VCaP (cell line): ENCODE data around the gene MAN1C1.

Experiments used
- H3K27ac ChIP-seq: fragments of 450-650 bp; 2 replicates; pipeline ENCODE4 v1.5.1; 2017
- TF ChIP-seq, protein P1 (sequence below): fragments of 450-650 bp; conservative IDR thresholded peaks from 2 replicates; pipeline ENCODE4 v1.5.1; 2017; ENCODE audit warnings: mild to moderate bottlenecking, moderate library complexity

MAN1C1 gene

DNA sequence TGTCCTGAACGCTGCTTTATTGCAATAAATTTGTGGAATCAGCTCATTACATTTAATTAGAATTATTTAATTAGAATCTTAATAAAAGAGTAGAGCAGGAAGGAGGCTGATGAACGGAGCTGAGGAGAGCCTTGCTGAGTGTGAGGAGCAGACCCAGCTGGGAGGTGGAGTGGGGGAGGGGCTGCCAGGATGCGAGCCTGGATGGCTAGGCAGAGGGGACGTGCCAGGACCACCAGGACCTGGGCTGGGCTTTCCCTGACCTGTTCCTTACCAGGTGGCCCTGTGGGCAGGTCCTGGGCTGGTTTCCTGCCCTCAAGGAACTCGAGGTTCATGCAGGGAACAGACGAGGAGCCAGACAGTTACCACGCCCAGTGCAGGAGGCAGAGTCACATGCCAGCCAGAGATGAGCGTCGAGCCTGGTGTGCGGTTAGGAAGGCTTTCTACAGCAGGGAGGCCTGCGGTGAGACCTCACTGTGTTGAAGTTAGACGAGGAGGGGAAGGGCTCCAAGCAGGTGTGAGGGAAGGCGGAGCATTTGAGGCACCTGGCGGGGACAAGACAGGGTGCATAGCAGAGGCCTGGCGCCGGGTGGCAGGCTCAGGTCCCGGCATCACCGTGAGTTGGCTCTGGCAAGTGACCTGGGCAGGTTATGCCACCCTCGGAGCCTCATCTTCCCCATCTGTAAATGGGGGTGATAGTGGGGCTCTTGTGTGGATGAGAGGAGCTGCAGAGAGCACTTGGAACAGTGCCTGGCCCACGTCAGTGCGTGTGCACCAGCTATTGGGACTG lies 39.3 kb upstream of the MAN1C1 start:
- H3K27ac ChIP-seq = no peak overlapping the region
- TF ChIP-seq, protein P1, sequence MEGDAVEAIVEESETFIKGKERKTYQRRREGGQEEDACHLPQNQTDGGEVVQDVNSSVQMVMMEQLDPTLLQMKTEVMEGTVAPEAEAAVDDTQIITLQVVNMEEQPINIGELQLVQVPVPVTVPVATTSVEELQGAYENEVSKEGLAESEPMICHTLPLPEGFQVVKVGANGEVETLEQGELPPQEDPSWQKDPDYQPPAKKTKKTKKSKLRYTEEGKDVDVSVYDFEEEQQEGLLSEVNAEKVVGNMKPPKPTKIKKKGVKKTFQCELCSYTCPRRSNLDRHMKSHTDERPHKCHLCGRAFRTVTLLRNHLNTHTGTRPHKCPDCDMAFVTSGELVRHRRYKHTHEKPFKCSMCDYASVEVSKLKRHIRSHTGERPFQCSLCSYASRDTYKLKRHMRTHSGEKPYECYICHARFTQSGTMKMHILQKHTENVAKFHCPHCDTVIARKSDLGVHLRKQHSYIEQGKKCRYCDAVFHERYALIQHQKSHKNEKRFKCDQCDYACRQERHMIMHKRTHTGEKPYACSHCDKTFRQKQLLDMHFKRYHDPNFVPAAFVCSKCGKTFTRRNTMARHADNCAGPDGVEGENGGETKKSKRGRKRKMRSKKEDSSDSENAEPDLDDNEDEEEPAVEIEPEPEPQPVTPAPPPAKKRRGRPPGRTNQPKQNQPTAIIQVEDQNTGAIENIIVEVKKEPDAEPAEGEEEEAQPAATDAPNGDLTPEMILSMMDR = no peak

DNA sequence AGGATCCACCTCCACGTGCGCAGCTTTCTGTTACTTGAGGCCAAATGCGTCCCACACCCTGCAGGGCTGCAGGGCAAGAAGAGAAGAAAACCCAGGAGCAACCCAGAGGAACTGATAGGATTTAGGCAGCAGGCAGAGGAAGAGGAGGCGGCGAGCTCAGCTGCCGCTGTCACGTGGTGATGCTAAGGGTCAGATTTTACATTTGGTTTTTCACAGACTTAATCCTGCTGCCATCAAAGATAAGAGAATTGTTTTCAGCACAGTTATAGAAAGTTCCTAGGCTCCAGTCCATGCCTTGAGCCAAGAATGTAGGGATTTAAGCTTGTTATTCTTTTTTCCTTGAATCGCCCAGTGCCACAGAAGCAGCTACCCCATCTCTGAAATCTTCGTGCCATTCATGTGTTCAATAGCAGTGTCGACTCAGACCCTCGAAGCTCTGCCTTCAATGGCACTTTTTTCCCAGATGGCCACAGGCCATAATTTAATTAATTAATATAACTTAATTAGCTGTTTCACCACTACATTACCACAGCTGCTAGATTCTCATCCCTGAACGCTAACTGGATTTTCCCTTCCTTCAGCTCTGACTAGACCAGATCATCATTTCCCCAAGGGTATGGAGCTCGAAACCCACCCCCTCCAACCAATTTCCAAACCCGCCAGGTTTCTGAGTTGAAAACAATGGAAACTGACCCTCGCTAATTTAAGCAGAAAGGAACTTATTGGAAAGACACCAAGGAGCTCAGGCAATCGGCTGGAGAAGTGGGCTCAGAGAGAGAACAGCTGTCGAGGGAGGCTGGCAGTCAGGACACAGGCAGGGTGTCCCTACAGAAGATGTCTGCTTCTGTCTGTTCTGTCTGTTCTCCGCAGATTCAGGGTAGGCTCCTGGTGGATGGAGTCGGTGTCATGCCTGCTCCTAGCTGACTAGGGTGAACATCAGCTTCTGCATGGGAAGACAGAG lies 37.0 kb upstream of the MAN1C1 start:
- TF ChIP-seq, protein P1 = no peak
- no peak overlapping the region for H3K27ac ChIP-seq

DNA sequence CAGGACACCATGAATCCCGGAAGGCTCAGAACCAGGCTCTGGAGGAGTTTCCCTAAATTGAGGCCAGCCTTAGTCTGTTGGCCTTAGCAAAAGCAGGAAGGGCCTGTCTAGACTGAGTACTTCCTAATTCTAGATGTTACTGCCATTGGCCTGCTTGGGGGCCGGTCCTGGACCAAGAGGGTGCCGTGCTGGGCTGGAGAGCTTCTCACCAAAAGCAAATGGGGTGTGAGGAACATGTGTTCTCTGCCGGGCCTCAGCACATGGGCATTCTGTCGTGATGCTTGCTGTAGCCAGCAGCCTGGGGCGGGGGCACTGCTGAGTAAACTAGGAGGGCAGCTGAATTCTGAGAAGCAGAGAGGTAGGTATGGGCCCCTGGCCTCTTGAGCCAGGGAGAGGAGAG lies 35.7 kb upstream of the MAN1C1 start:
- TF ChIP-seq, protein P1 = no peak
- H3K27ac ChIP-seq = no peak overlapping the region

DNA sequence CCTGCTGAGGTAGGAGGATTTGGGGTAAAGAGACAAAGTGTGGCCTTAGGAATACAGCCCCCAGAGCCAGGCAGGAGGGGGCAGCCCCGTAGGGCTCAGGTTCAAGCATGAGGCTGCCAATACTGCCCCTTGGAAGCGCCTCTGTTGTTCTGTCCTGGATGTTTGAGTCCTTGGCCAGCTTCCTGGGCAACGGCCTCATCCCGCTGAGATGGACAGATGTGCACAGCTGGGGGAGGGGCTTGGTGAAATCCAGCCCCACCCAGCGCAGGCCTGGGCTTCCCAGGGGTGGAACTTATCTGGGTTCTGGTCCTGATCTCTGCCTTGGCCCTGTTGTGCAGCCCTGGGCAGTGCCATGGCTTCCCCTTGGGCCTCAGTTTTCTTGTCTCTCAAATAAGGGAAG lies 34.8 kb upstream of the MAN1C1 start:
- no peak overlapping the region for H3K27ac ChIP-seq
- TF ChIP-seq, protein P1 = no peak

DNA sequence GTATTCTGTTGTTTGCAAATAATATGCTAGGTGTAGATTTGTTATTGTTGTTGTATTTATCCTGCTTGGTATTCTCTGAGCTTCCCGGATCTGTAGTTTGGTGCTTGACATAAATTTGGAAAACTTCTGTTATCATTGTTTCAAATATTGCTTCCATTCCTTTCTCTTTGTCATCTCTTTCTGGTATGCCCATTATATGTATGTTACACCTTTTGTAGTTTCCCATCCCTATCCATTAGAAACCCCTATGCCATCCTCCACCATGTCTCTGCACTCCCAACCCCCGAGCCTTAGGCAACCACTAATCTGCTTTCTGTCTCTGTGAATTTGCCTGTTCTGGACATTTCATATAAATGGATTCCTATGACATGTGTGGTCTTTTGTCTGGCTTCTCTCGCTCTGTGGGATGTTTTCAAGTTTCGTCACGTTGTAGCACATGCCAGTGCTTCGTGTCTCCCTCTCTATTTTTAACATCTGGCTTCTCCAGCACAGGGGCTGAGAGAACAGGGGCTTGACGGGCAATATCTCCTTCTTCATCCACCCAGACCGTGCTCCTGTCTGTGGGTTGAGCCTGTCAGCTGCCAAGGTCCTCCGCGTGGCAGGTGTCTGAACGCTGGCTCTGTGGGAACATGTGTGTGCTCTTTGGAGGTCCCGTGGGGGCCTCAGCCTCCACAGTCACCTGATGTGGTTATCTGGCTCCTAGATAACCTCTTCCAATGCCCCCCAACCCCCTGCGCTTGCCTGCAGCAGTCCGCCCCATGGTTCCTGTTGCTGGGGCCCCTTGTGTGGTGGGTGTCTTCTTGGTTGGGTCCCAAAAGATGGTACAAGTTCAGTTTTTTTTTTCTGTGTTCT lies 32.8 kb upstream of the MAN1C1 start:
- no peak overlapping the region for H3K27ac ChIP-seq
- TF ChIP-seq, protein P1 = no peak

DNA sequence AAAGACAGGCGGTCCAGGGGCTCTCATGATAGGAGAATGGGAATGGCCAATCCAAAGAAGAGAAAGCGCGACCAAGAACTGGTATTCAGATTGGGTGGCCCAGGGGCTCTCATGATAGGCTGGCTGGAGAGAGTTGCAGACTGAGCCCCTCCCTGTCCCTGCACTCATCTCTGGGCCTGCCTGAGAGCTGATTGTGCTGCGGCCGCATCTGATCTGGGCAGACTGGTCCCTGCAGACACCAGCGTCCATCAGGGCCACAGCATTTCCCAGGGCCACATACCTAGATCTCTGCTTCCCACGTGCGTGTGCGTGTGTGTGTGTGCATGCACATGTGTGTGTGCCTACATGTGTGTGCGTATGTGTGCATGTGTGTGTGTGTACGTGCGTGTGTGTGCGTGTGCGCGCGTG lies 30.4 kb upstream of the MAN1C1 start:
- TF ChIP-seq, protein P1 = no peak

More for the DNA sequence above, 30.4 kb upstream of the MAN1C1 start:
- H3K27ac ChIP-seq = no peak overlapping the region
